ENCODE results near the gene OGG1. TPM values are rescaled to one million over a fixed set of nuclear protein-coding genes. Genes with fewer than 3 reads are reported as not detected.

OGG1 gene
- total RNA-seq, 1 experiment from 2014 or later: 21.8 TPM

DNA sequence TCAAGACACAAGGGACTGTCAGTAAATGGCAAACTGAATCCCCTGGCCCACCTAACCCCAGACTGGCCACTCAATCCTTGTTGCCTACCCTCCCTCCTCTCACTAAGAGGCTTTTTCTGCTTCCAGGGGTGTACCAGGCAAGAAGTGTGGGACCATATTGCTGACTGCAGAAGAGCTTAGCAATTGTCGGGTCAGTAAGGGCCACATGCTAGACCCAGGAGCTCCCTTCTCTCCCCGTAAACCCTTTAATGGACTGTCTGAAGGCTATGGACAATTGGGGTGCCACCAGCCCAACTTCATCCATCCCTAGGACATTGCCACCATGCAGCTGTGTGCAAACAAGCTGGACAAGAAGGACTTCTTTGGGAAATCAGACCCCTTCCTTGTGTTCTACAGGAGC is 37.3 kb upstream of the OGG1 start:
- CTCF ChIA-PET: interaction anchor here (0.6 kb wide), 1 partner anchor 1739 kb away, joined by 3 read pairs; no protein-coding TSS in a partner anchor
- no peak for DNase-seq
- intact Hi-C loops (cut with micrococcal nuclease; ENCODE audit: unreplicated experiment): no loop called here
- peaks cover 15% of the 10 kb centered on the region for H3K4me1 Mint-ChIP-seq (ENCODE audit: low read depth, unreplicated experiment)
- no TSS peak for BruUV-seq (replicated peaks)
- H3K9me3 Mint-ChIP-seq (ENCODE audit: low read depth, unreplicated experiment): no peaks in the 10 kb centered on the region
- H3K27me3 Mint-ChIP-seq (ENCODE audit: unreplicated experiment): peaks cover 67% of the 10 kb centered on the region
- H3K36me3 Mint-ChIP-seq (ENCODE audit: insufficient read depth, unreplicated experiment): no peaks in the 10 kb centered on the region
- H3K4me3 Mint-ChIP-seq (ENCODE audit: low read depth, unreplicated experiment): no peak overlapping the region
- TF ChIP-seq, protein P1, sequence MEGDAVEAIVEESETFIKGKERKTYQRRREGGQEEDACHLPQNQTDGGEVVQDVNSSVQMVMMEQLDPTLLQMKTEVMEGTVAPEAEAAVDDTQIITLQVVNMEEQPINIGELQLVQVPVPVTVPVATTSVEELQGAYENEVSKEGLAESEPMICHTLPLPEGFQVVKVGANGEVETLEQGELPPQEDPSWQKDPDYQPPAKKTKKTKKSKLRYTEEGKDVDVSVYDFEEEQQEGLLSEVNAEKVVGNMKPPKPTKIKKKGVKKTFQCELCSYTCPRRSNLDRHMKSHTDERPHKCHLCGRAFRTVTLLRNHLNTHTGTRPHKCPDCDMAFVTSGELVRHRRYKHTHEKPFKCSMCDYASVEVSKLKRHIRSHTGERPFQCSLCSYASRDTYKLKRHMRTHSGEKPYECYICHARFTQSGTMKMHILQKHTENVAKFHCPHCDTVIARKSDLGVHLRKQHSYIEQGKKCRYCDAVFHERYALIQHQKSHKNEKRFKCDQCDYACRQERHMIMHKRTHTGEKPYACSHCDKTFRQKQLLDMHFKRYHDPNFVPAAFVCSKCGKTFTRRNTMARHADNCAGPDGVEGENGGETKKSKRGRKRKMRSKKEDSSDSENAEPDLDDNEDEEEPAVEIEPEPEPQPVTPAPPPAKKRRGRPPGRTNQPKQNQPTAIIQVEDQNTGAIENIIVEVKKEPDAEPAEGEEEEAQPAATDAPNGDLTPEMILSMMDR (IDR thresholded peaks at IDR 0.05; ENCODE audit: unreplicated experiment): no peak
- no peak overlapping the region for H3K27ac Mint-ChIP-seq (ENCODE audit: unreplicated experiment)

DNA sequence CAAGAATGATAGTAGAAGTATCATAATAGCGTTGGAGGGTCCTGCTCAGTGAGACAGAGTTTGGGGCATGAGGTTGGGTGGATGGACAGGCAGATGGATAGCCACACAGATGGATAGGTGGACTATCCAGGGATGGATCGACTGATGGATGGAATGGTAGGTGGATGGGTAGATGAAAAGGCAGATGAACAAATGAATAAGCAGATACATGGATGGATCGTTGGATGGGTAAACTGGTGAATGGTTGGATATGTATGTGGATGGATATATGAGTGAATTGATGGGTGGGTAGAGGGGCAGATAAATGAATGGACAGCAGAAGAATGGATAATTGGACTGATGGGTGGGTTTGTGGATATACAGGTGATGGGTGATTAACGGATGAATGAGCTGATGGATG is 36.6 kb upstream of the OGG1 start:
- Mint-ChIP-seq H3K36me3 (ENCODE audit: insufficient read depth, unreplicated experiment) (no peaks in the 10 kb centered on the region), H3K4me3 (ENCODE audit: low read depth, unreplicated experiment) (no peak overlapping the region), H3K9me3 (ENCODE audit: low read depth, unreplicated experiment) (no peaks in the 10 kb centered on the region), H3K4me1 (ENCODE audit: low read depth, unreplicated experiment) (peaks cover 15% of the 10 kb centered on the region), H3K27me3 (ENCODE audit: unreplicated experiment) (peaks cover 67% of the 10 kb centered on the region), H3K27ac (ENCODE audit: unreplicated experiment) (no peak overlapping the region)
- DNase-seq: no peak
- BruUV-seq (replicated peaks): no TSS peak
- CTCF ChIA-PET: no interaction called here
- intact Hi-C loops (cut with micrococcal nuclease; ENCODE audit: unreplicated experiment): no loop called here
- TF ChIP-seq, protein P1 (IDR thresholded peaks at IDR 0.05; ENCODE audit: unreplicated experiment): no peak

DNA sequence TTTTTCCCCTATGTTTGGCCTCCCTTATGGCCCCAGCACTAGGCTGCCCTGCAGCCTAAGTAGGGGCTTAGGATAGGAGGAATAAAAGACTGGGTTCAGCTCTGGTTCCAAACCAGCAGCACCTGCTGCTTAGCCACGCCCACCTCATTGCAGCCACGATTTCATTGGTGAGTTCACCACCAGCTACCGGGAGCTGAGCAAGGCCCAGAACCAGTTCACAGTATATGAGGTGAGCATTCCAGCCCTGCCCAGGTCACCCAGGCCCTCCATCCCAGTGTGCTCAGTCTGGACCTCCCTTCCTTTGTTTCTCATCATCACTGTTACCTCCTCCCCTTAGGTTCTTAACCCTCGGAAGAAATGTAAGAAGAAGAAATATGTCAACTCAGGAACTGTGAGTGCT is 34.6 kb upstream of the OGG1 start:
- Mint-ChIP-seq H3K4me1 (ENCODE audit: low read depth, unreplicated experiment) (peaks cover 15% of the 10 kb centered on the region), H3K36me3 (ENCODE audit: insufficient read depth, unreplicated experiment) (no peaks in the 10 kb centered on the region), H3K9me3 (ENCODE audit: low read depth, unreplicated experiment) (no peaks in the 10 kb centered on the region), H3K27me3 (ENCODE audit: unreplicated experiment) (peaks cover 60% of the 10 kb centered on the region), H3K27ac (ENCODE audit: unreplicated experiment) (no peak overlapping the region), H3K4me3 (ENCODE audit: low read depth, unreplicated experiment) (no peak overlapping the region)
- peak; percentile 46 for DNase-seq
- CTCF ChIA-PET: interaction anchor here (0.6 to 1.9 kb wide), 4 partner anchors 13 to 362 kb away, joined by 3 to 10 read pairs (median 6); no protein-coding TSS in a partner anchor
- TF ChIP-seq, protein P1 (IDR thresholded peaks at IDR 0.05; ENCODE audit: unreplicated experiment): no peak
- no TSS peak for BruUV-seq (replicated peaks)
- intact Hi-C loops (cut with micrococcal nuclease; ENCODE audit: unreplicated experiment): loop anchor here (5.0 kb wide), 1 partner anchor 77 kb away; the partner anchor contains the start of genes ARPC4 and TADA3

DNA sequence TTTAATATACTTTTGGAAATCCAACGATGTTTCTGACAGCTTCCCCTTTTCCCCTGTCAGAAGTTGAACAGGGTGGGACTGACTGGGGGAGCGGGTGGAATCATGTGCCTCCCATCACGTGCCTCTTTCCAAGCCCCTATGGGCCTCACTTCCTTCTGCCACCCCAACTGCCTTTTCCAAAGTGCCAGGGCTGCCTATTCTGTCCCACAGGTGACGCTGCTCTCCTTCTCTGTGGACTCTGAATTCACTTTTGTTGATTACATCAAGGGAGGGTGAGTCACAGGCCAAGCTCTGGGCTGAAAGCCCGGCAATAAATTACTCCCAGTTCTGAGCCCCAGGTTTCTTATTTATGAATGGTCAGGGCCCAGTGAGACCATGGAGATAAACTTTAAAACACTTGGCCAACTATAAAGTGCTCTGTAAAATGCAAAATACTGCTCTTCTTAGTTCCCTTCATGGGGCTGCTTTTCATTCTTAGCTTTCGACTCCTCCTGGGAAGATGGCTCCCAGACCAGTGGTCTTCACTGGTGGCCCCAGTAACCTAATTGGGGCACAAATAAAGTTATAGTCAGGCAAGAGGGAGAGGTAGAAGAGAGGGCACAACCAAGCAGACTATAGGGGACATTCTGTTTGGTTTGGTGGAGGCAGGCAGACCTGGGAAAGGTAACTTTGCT is 33.9 kb upstream of the OGG1 start:
- TF ChIP-seq, protein P1 (IDR thresholded peaks at IDR 0.05; ENCODE audit: unreplicated experiment): peak; percentile 51
- peak; percentile 77 for DNase-seq
- Mint-ChIP-seq H3K27ac (ENCODE audit: unreplicated experiment) (peak overlapping the region; percentile 25), H3K27me3 (ENCODE audit: unreplicated experiment) (peaks cover 54% of the 10 kb centered on the region), H3K4me1 (ENCODE audit: low read depth, unreplicated experiment) (peaks cover 15% of the 10 kb centered on the region), H3K9me3 (ENCODE audit: low read depth, unreplicated experiment) (no peaks in the 10 kb centered on the region), H3K36me3 (ENCODE audit: insufficient read depth, unreplicated experiment) (no peaks in the 10 kb centered on the region), H3K4me3 (ENCODE audit: low read depth, unreplicated experiment) (no peak overlapping the region)
- no TSS peak for BruUV-seq (replicated peaks)
- CTCF ChIA-PET: interaction anchor here (0.8 to 1.9 kb wide), 5 partner anchors 12 to 231 kb away, joined by 3 to 10 read pairs (median 4); partner anchors contain the start of gene BRPF1
- intact Hi-C loops (cut with micrococcal nuclease; ENCODE audit: unreplicated experiment): loop anchor here (5.0 kb wide), 1 partner anchor 76 kb away; the partner anchor contains the start of genes ARPC4 and TADA3
